Body of pancreas (tissue), 4 donors: ENCODE measurements around the gene RALA.
A peak's percentile ranks its signal among the peaks of the same experiment; 100 is the strongest.

ENCODE experiments used
- POLR2A ChIP-seq, 3 donors: fragments of 450-650 bp; IDR thresholded peaks; one replicate each; pipeline ENCODE4 v1.6.1; 2016; ENCODE audit warnings: antibody characterized with exemption in 3 of 3, mild to moderate bottlenecking in 2 of 3
- TF ChIP-seq, protein P1 (sequence below), 7 experiments: fragments of 450-650 bp in 4 of 7; fragments of 200-600 bp in 3 of 7; sonication (generic) in 3 of 7; IDR thresholded peaks; one replicate each; pipeline ENCODE4 v1.5.1; 2016 to 2019; ENCODE audit warnings: antibody characterized with exemption in 7 of 7

DNA sequence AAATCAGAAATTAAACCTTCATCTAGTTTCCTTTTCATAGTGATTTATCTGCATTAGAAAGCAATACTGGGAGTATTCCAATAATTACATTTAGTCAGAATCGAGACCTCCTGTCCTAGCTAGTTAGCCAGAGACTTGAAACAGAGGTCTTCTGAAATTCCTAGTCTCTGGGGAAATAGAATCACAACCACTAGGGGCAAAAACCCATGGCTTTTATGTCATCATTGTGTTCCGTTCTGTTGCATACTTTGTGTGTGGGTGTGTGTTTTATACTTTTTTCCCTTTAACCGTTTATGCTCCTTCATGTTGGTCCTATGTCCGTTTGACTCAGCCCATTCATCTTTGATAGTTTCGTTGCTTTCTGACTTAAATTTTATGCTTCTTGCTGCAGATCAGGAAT, 79.8 kb downstream of the RALA start:
- TF ChIP-seq, protein P1, sequence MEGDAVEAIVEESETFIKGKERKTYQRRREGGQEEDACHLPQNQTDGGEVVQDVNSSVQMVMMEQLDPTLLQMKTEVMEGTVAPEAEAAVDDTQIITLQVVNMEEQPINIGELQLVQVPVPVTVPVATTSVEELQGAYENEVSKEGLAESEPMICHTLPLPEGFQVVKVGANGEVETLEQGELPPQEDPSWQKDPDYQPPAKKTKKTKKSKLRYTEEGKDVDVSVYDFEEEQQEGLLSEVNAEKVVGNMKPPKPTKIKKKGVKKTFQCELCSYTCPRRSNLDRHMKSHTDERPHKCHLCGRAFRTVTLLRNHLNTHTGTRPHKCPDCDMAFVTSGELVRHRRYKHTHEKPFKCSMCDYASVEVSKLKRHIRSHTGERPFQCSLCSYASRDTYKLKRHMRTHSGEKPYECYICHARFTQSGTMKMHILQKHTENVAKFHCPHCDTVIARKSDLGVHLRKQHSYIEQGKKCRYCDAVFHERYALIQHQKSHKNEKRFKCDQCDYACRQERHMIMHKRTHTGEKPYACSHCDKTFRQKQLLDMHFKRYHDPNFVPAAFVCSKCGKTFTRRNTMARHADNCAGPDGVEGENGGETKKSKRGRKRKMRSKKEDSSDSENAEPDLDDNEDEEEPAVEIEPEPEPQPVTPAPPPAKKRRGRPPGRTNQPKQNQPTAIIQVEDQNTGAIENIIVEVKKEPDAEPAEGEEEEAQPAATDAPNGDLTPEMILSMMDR (IDR thresholded peaks at IDR 0.05): peak in 1 of 7 experiments; percentile 1
- no peak for TF ChIP-seq POLR2A (IDR thresholded peaks at IDR 0.05)
